Activated CD4-positive, alpha-beta T cell treated with anti-CD3 and anti-CD28 coated beads, Interleukin-2, amount 50 U/mL, for 16 hours (primary cell): ENCODE data around the gene ZNF496.
"Not testable (repeated sequence)": the region's sequence is repeated elsewhere in the genome, so short reads cannot be mapped to it uniquely, and the experiment has no call there.

Source experiments
- DNase-seq: peaks from one replicate; pipeline ENCODE4 v3.0.0-alpha.2; 2020

The ZNF496 gene

DNA sequence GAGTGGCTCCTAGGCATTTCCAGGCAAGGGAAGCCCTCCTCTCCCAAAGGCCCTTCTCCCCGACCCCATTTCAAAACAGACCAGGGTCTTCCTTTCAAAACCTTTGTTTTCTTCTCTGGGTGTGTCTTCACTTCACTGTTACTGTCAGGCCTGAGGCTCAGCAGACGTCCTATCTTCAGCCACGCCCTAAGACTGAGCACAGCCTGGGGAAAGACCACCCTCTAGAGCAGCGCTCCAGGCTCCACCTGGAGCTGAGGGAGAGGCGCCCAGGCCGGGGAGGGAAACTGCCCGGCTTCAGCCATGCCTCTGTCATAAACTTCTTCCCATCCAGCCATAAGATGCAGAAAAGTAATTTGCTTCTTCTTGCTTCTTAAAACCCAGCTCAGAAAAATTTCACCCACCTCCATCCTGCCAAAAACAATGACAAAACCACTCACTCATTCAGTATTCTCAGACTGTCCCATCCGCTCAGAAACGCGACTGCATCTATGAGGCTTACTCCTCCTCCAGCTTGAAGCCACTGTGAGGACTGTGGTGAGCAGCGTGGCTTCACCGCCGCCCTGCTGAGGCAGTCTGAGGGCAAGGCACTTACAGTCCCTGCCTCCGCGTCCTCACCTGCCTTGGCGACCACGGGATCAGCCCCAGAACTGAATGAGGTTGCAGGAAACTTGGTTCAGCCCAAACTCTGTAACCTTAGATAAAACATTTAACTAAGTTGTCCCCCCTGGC, 39.7 kb downstream of the ZNF496 start:
- no peak for DNase-seq

DNA sequence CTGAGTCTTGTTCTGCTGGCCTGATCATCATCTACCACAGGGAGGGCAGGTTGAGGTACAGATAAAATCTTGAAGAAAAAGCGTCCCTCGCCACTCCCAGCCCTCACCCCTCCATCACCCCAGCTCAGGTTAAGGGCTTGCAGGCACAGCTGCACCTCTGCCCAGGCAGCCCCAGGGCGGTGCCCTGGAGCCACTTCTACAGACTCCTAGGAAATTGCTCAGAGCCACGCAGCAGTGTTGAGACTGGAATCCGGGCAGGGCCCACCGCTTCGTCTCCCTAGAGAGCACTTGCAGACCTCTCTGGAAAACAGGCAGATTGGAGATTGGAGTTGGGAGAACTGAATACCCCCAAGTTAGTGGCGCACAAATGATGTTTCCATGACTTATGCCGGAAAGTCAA, 40.5 kb downstream of the ZNF496 start:
- DNase-seq, result no peak

DNA sequence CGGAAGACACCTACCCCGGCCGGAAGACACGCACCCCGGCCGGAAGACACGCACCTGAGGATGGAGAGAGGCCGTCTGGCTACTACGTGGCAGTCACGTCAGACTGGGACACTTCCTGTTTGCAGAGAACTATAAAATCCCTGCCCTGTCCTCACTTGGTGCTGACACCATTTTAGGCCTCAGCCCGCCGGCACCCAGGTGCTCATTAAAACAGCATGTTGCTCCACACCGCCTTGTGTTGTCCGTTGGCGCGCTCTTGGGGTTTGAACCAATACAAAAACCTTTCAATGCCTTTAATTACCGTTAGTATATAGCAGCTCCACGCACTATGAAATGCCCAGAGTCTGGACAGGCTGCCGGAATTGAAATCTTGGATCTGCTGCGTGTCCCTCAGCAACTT, 41.1 kb downstream of the ZNF496 start:
- no peak for DNase-seq

DNA sequence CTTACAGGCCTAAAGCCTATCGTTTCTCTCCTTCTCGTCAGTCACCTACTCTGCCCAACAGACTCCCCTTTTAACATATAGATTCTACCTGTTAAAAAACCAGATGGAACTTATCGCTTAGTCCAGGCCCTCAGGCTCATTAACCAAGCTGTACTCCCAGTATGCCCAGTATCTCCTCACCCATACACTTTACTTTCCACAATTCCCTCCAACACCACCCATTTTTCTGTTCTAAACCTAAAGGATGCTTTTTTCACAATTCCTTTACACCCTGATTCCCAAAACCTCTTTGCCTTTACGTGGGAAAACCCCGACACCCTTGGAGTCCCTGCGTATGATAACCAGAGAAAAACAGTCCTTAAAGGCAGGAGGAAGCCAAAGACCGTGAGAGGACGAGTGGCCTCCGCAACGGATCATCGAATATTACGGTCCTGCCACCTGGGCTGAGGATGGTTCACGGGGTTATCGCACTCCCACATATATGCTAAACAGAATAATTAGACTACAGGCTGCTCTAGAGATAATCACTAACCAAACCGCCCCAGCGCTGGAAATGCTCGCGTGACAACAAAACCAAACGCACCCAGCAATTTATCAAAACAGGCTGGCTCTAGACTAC, 42.3 kb downstream of the ZNF496 start:
- DNase-seq, result not testable (repeated sequence)

DNA sequence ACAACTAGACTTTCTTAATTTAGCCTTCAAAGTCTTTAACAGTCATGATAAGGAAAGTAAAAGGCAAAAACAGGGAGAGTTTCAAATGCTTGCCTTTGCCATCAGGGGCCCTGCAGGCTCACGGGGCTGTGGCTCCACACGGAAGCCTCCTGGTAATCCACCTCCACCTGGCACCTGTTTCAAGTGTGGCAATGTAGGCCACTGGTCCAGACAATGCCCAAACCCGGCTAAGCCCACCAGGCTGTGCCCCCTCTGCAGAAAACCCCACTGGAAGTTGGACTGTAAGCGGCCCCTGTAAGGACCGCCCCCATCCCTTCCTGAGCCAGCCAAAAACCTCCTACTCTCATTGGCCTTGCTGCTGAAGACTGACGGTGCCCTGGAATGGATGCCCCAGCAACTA, 43.3 kb downstream of the ZNF496 start:
- no peak for DNase-seq

DNA sequence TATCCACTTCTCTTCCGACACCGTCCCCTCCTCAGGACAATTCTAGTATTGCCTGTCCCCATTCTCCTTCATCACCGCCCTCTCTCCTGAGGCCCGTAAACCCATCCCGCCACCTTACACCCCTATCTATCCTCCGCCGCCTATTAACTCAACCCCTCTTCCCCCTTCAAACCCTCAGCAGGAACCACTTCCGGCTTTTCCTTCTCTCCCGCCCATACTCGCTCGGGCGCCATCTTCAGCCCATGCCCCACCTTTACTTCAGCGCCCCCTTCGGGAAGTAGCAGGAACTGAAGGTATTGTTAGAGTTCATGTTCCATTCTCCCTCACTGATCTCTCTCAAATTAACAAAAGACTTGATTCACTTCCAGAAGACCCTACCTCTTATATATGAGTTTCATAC, 44.2 kb downstream of the ZNF496 start:
- DNase-seq, result no peak

DNA sequence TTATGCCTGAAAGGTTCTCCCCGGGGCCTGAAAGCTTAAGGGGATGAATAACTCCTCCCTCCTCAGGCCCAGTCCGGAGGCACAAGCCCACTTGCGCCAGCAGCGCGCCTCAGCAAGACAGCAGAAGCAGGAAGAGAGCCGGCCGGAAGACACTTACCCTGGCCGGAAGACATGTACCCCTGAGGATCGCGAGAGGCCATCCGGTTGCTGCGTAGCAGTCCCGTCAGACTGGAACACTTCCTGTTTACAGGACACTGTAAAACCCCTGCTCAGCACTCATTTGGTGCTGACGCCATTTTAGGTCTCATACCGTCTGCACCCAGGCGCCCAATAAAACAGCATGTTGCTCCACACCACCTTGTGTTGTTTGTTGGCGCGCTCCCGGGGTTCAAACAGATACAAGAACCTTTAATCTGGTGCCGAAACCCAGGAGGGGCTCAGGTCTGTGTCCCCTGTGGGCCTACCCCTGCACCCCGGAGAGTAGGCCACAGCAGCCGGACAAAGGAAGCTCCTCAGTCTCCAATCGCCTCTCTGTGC, 45.5 kb downstream of the ZNF496 start:
- DNase-seq, result no peak

DNA sequence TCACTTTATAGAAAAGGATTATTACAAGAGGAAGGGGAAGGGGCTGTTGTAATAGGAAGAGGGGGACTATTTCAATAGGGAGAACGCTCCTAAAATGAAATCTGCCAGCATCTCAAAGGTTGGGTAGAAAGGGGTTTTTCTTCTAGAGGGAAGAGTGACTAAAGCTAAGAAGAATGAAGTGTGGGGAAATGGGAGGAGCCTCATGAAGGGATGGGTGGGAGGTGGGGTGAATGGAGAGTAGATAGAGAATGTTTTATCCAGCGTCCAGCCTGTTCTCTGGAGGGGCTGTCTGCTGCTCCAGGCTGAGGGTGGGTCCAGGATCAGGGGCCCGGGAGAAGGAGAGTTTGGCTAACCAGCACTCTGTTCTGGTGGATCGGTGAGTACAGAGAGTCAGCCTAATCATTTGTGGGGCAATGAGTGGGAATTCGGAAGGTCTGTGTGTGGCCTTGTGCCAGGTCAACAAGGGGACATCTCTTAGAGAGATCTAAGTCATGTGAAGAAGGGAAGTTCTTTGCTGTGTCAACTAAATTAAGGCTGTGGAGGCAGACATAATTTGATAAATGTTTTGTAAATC, 50.6 kb downstream of the ZNF496 start:
- DNase-seq, result no peak

DNA sequence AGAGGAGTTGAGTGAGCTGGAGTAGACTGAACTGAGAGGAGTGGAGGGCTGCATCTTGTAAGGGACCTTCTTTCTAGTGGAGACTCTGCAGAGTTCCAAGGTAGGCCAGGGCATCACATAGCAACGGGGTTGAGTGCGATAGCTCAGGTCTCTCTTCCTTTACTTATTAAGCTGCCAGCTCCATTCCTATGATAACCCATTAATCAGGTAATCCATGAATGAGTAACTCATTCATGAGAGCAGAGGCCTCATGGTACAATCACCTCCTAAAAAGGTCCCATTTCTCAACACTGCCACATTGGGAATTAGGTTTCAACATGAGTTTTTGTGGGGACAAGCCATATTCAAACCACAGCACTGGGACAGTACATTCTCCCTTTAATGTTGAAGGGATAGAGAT, 54.5 kb downstream of the ZNF496 start:
- DNase-seq, result no peak

DNA sequence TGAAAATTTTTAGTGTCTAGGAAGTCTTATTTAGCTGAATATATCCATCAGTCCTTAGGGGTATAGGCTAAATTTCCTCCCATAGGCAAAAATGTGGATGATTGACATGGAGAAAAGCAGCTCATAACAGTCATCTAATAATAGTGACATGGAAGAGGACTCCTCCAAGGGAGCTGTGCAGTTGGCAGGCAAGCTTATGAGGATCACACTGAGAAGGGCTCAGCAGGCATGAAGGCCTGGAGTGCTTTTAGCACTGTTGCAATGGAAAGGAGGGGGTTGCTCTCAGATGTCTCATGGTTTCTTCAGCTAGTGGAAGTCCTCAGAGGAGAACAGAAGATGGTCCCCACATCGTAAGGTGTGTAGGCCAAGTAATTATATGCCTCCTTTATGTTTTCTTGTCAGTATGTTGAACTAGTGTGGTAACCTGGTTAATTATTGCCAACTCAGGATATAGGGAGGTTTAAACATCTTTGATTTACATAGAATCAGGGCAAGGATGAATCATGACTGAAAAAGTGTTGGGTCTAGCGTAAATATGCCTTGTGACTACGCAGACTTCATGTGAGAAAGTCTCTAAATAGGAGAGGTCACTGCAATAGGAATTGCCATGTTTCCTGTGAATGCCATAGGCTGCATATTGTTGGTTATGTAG, 56.9 kb downstream of the ZNF496 start:
- DNase-seq, result no peak

DNA sequence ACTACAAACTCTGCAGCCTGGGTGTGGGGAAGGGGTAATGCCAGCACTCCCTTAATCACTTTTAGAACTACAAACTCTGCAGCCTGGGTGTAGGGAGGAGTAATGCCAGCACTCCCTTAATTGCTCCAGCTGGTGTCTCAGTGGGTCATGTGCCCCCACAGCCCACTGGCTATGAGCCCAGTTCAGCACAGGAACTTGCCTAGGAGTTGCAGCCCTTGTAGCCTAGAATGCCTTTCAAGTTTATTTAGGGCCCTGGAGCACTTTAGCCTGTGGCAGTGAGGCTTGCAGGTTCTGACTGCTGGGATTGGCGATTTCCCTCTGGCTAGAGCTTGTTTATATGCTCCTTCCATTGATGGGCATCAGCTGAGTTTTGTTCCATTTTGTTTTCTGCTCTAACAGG, 58.7 kb downstream of the ZNF496 start:
- no peak for DNase-seq

DNA sequence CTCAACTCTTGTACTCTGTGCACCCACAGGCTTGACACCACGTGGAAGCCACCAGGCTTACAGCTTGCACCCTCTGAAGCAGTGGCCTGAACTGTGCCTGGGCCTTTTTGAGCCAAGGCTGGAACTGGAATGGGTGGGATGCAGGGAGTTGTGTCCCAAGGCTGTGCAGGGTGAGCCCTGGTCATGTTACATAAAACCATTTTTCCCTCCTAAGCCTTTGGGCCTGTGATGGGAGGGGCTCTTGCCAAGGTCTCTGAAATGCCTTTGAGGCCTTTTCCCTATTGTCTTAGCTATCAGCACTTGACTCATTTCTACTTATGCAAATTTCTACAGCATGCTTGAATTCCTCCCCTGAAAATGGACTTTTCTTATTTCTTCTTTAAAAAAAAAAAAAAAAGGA, 61.7 kb downstream of the ZNF496 start:
- DNase-seq, result no peak

DNA sequence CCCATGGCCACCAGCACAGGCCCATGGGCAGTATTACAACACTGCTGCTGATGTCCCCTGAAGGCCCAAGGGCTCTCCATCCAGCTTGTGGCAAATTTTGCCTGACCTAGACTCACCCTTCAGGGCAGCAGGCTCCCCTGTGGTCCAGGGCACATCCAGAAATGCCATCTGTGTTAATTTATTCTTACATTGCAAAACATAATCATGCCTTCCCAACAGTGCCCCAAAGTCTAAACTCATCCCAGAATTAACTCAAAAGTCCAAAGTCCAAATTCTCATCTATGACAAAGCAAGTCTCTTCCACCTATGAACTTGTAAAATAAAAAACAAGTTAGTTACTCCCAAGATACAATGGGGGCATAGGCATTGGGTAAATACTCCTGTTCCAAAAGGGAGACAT, 62.5 kb downstream of the ZNF496 start:
- DNase-seq, result no peak

DNA sequence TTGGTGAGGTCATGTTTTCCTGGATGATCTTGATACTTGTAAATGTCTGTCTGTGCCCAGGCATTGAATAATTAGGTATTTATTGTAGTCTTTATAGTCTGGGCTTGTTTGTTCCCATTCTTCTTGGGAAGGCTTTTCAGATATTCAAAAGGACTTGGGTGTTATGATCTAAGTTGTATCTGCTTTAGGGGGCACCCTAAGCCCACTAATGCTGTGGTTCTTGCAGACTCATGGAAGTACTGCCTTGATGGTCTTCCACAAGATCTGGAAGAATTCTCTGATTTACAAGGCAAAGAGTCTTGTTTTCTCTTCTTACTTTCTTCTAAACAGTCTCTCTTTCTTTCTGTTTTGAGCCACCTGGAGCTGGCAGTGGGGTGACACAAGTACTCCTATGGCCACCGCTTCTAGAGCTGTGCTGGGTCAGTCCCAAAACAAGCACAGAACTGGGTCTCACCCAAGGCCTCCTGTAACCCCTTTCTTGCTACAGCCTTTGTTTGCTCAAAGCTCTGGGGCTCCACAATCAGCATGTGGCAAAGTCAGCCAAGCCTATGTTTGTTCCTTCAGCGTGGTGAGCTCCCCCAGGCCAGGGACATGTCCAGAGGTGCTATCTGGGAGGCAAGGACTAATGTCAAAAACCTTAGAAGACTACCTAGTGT, 63.1 kb downstream of the ZNF496 start:
- DNase-seq, result no peak

DNA sequence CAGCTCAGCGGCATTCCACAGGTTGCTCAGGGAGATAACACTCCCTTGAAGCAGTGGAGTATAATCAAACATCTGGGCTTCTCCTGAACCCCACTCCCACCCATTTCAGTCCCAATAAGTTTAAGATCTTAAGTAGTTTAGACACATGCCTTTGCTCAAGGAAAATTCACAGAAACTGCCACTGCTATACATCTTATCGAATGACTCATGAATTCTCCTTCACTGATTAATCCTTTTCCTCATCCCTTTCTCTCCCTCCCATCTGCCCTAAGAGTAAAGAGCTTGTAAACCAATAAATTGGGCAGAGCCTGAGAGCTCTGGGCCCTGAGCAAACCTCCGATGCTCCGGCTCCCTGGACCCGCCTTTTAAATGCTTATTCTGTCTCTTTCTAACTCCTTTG, 65.6 kb downstream of the ZNF496 start:
- no peak for DNase-seq

DNA sequence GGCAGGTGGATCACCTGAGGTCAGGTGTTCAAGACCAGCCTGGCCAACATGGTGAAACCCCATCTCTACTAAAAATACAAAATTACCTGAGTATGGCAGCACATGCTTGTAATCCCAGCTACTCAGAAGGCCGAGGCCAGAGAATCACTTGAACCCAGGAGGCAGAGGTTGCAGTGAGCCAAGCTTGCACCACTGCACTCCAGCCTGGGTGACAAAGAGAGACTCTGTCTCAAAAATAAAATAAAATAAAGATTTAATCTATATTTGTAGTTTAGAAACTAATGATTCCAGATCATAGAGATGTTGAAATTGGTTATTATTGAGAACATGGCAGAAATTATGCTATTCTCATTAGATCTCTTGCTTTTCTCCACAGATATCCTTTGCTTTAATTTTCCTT, 75.9 kb downstream of the ZNF496 start, which contains the start of gene VN1R5:
VN1R5 (plus strand) TSS at position 301 of the 400 bp plus-strand sequence.
- DNase-seq, result not testable (repeated sequence)

DNA sequence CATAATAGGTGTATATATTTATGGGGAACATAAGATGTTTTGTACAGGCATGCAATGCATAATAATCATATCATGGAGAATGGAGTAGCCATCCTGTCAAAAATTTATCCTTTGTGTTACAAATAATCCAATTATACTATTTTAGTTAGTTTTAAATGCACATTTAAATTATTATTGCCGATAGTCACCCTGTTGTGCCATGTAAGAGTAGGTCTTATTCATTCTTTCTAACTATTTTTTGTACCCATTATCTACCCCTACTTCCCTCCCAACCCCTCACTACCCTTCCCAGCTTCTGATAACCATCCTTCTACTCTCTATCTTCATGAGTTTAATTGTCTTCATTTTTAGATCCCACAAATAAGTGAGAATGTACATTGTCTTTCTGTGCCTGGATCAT, 84.1 kb downstream of the ZNF496 start:
- DNase-seq, result no peak
